A549 (cell line): ENCODE measurements around the gene HPN.

Source experiments
- CEBPB ChIP-seq, 2 experiments: fragments of >200 bp in 1 of 2; sonication (Bioruptor Twin) in 1 of 2; formaldehyde crosslinking in 1 of 2; IDR thresholded peaks; 2 replicates each; pipeline ENCODE4 v1.6.1; 2012 to 2016
- CTCF ChIP-seq: fragments of >200 bp; sonication (Bioruptor Twin); formaldehyde crosslinking; IDR thresholded peaks from 3 replicates; pipeline ENCODE4 v1.5.1; 2016
- KDM5A ChIP-seq: fragments of 200-600 bp; sonication (generic); IDR thresholded peaks from 2 replicates; pipeline ENCODE4 v1.6.1; 2016; ENCODE audit warnings: antibody characterized with exemption, mild to moderate bottlenecking
- MYC ChIP-seq: IDR thresholded peaks from 2 replicates; pipeline ENCODE4 v1.6.1; 2012; ENCODE audit warnings: mild to moderate bottlenecking, inconsistent platforms, low read length, improper control_type of control experiment, borderline replicate concordance
- PHF8 ChIP-seq: fragments of 200-600 bp; sonication (generic); IDR thresholded peaks from 2 replicates; pipeline ENCODE4 v1.6.1; 2016; ENCODE audit warnings: low read depth, mild to moderate bottlenecking, antibody characterized with exemption, moderate library complexity, borderline replicate concordance
- POLR2A ChIP-seq: IDR thresholded peaks from 2 replicates; pipeline ENCODE4 v1.6.1; 2012; ENCODE audit warnings: mild to moderate bottlenecking, low read length
- REST ChIP-seq: fragments of 200-600 bp; sonication (generic); IDR thresholded peaks from 2 replicates; pipeline ENCODE4 v1.6.1; 2016; ENCODE audit warnings: antibody characterized with exemption, mild to moderate bottlenecking, moderate library complexity
- TP53 ChIP-seq: fragments of 250-450 bp; sonication (Bioruptor Pico); IDR thresholded peaks from 2 replicates; pipeline ENCODE4 v1.5.0; 2021; ENCODE audit warnings: mild to moderate bottlenecking, moderate library complexity

- no peak for TF ChIP-seq CTCF
- TF ChIP-seq REST = no peak
- no peak for TF ChIP-seq PHF8
- TF ChIP-seq CEBPB (IDR thresholded peaks at IDR 0.05) = no peak
- no peak for TF ChIP-seq KDM5A
- TF ChIP-seq MYC = no peak
- no peak for TF ChIP-seq TP53 (CRISPR knock-in tag)
- TF ChIP-seq POLR2A = no peak
These were observed 36.8 kb upstream of the HPN start for GRCh38 chr19:35004517-35005255.
